PC-9 (cell line): Measurements from ENCODE around the gene PJA2. TPM values are rescaled to one million over a fixed set of nuclear protein-coding genes. Genes with fewer than 3 reads are reported as not detected.

Experiments used
- BruUV-seq: library from RNA; stranded (reverse); fragments of 400-500 nt; replicated peaks from 2 replicates; lab custom pipeline; 2021; lab: Mats Ljungman, UMichigan
- CTCF ChIA-PET: fragments of 300-600 bp; sonication (Branson Sonifier 250); formaldehyde crosslinking; loops from one replicate; lab custom pipeline; 2022; ENCODE audit warnings: antibody characterized with exemption; lab: Charles Lee
- POLR2A ChIA-PET: fragments of 300-600 bp; sonication (Branson Sonifier 250); formaldehyde crosslinking; loops from one replicate; lab custom pipeline; 2022; ENCODE audit warnings: antibody characterized with exemption; ENCODE audit not compliant: unreplicated experiment; lab: Charles Lee
- DNase-seq, 2 experiments: peaks; one replicate each; pipeline versions ENCODE4 v3.0.0 to v3.0.0-alpha.2; 2015 to 2022; ENCODE audit warnings: mixed read lengths in 1 of 2
- H2AFZ ChIP-seq: fragments of 200-600 bp; sonication (generic); 2 replicates; pipeline ENCODE4 v1.8.1; 2017; ENCODE audit warnings: antibody characterized with exemption
- H3F3A ChIP-seq: fragments of 200-600 bp; sonication (generic); 2 replicates; pipeline ENCODE4 v1.8.1; 2017; ENCODE audit warnings: antibody characterized with exemption, mild to moderate bottlenecking, low read depth; ENCODE audit not compliant: insufficient read depth
- H3K27ac ChIP-seq: fragments of 200-600 bp; sonication (generic); 2 replicates; pipeline ENCODE4 v1.6.1; 2016; ENCODE audit warnings: mixed run types
- H3K27me3 ChIP-seq: fragments of 200-600 bp; sonication (generic); 2 replicates; pipeline ENCODE4 v1.6.1; 2016; ENCODE audit warnings: low read depth, mixed run types; ENCODE audit not compliant: insufficient read depth
- H3K36me3 ChIP-seq: fragments of 200-600 bp; sonication (generic); 2 replicates; pipeline ENCODE4 v1.6.1; 2016; ENCODE audit warnings: low read depth, mixed run types
- H3K4me1 ChIP-seq: fragments of 200-600 bp; sonication (generic); replicated peaks from 2 replicates; pipeline ENCODE4 v1.6.1; 2016; ENCODE audit warnings: mixed run types; ENCODE audit not compliant: insufficient read depth
- H3K4me2 ChIP-seq: fragments of 200-600 bp; sonication (generic); 2 replicates; pipeline ENCODE4 v1.6.1; 2017; ENCODE audit warnings: mixed run types
- H3K4me3 ChIP-seq: fragments of 200-600 bp; sonication (generic); 2 replicates; pipeline ENCODE4 v1.6.1; 2016; ENCODE audit warnings: mixed run types
- H3K79me2 ChIP-seq: fragments of 200-600 bp; sonication (generic); 2 replicates; pipeline ENCODE4 v1.6.1; 2017; ENCODE audit warnings: low read depth, mixed run types
- H3K9me2 ChIP-seq: fragments of 200-600 bp; sonication (generic); 2 replicates; pipeline ENCODE4 v1.8.1; 2017; ENCODE audit warnings: mild to moderate bottlenecking; ENCODE audit not compliant: insufficient read depth
- H3K9me3 ChIP-seq: fragments of 200-600 bp; sonication (generic); 2 replicates; pipeline ENCODE4 v1.8.1; 2016; ENCODE audit warnings: low read depth; ENCODE audit not compliant: insufficient read depth
- H4K20me1 ChIP-seq: fragments of 200-600 bp; sonication (generic); 2 replicates; pipeline ENCODE4 v1.8.1; 2017; ENCODE audit not compliant: insufficient read depth
- CTCF ChIP-seq: fragments of 200-600 bp; sonication (generic); conservative IDR thresholded peaks from 2 replicates; pipeline ENCODE4 v1.6.1; 2017; ENCODE audit warnings: mixed run types, antibody characterized with exemption, mild to moderate bottlenecking, moderate library complexity
- EZH2 ChIP-seq: fragments of 200-600 bp; sonication (generic); IDR thresholded peaks from 2 replicates; pipeline ENCODE4 v1.8.0; 2017; ENCODE audit warnings: antibody characterized with exemption, low read depth
- intact Hi-C: fragments of 100-400 bp; cut with micrococcal nuclease; formaldehyde crosslinking; loops from one replicate; pipeline ENCODE4 v1.10.0; 2022; ENCODE audit not compliant: unreplicated experiment
- total RNA-seq: library from RNA; stranded (reverse); gene quantifications from 2 replicates; pipeline ENCODE4 v1.2.3, GENCODE V29; 2021

The PJA2 gene
- total RNA-seq, 1 experiment from 2014 or later: 29.9 TPM

GRCh38 chr5:109313127-109313526 lies 96.6 kb downstream of the PJA2 start:
- no peak overlapping the region for H2AFZ ChIP-seq
- ChIA-PET CTCF (no interaction called here), POLR2A (no interaction called here)
- H3F3A ChIP-seq: no peaks in the 10 kb centered on the region
- no peaks in the 10 kb centered on the region for H3K4me1 ChIP-seq
- H3K27ac ChIP-seq: no peak overlapping the region
- intact Hi-C loops: no loop called here
- no peaks in the 10 kb centered on the region for H3K9me2 ChIP-seq
- no peaks in the 10 kb centered on the region for H3K9me3 ChIP-seq
- H3K27me3 ChIP-seq: no peaks in the 10 kb centered on the region
- H3K4me3 ChIP-seq: no peak overlapping the region
- no peaks in the 10 kb centered on the region for H3K36me3 ChIP-seq
- H3K4me2 ChIP-seq: no peak overlapping the region
- BruUV-seq: no TSS peak
- TF ChIP-seq CTCF (no peak), EZH2 (no peak)
- H4K20me1 ChIP-seq: no peaks in the 10 kb centered on the region
- DNase-seq: no peak
- no peaks in the 10 kb centered on the region for H3K79me2 ChIP-seq

- no peaks in the 10 kb centered on the region for H3K4me1 ChIP-seq
- no TSS peak for BruUV-seq
- CTCF ChIA-PET: no interaction called here
Measured at GRCh38 chr5:109312695-109313094, 97.1 kb downstream of the PJA2 start.

GRCh38 chr5:109310315-109310714 lies 99.5 kb downstream of the PJA2 start:
- CTCF ChIA-PET: no interaction called here

More at GRCh38 chr5:109312695-109313094, 97.1 kb downstream of the PJA2 start:
- no peaks in the 10 kb centered on the region for H3K36me3 ChIP-seq
- H3K27ac ChIP-seq: no peak overlapping the region
- H3K27me3 ChIP-seq: no peaks in the 10 kb centered on the region
- no peaks in the 10 kb centered on the region for H3K79me2 ChIP-seq
- no peaks in the 10 kb centered on the region for H4K20me1 ChIP-seq
- H3K9me3 ChIP-seq: no peaks in the 10 kb centered on the region
- intact Hi-C loops: no loop called here
- POLR2A ChIA-PET: no interaction called here
- H3K4me3 ChIP-seq: no peak overlapping the region
- no peaks in the 10 kb centered on the region for H3K9me2 ChIP-seq
- H3F3A ChIP-seq: no peaks in the 10 kb centered on the region
- no peak overlapping the region for H2AFZ ChIP-seq
- no peak overlapping the region for H3K4me2 ChIP-seq
- DNase-seq: no peak
- no peak for TF ChIP-seq CTCF
- TF ChIP-seq EZH2: no peak

More at GRCh38 chr5:109310315-109310714, 99.5 kb downstream of the PJA2 start:
- H3K4me2 ChIP-seq: no peak overlapping the region
- no peaks in the 10 kb centered on the region for H3K36me3 ChIP-seq
- TF ChIP-seq CTCF: no peak
- no peak for TF ChIP-seq EZH2
- no TSS peak for BruUV-seq
- H3K9me3 ChIP-seq: no peaks in the 10 kb centered on the region
- no peak overlapping the region for H2AFZ ChIP-seq
- H4K20me1 ChIP-seq: no peaks in the 10 kb centered on the region
- no peak overlapping the region for H3K4me3 ChIP-seq
- no peak for DNase-seq
- H3K27ac ChIP-seq: no peak overlapping the region
- H3K9me2 ChIP-seq: no peaks in the 10 kb centered on the region; the same call in 1 of the 2 replicates
- H3K4me1 ChIP-seq: no peaks in the 10 kb centered on the region
- no peaks in the 10 kb centered on the region for H3F3A ChIP-seq
- H3K79me2 ChIP-seq: no peaks in the 10 kb centered on the region
- H3K27me3 ChIP-seq: 0 out of 2 replicates have a peak, but pooled peaks cover 8% of the 10 kb centered on the region
- POLR2A ChIA-PET: no interaction called here
- intact Hi-C loops: no loop called here
